CD4-positive, alpha-beta memory T cell (primary cell): ENCODE results near the gene MAP2K5. TPM values are rescaled to one million over a fixed set of nuclear protein-coding genes. Genes with fewer than 3 reads are reported as not detected.

Source experiments
- CTCF ChIA-PET: fragments of 350-600 bp; sonication (Branson Sonifier 250); formaldehyde crosslinking; loops from one replicate; lab custom pipeline; 2021; ENCODE audit warnings: inconsistent platforms; ENCODE audit not compliant: partially characterized antibody; lab: Charles Lee
- POLR2A ChIA-PET: fragments of 350-600 bp; sonication (Branson Sonifier 250); formaldehyde crosslinking; loops from one replicate; lab custom pipeline; 2021; ENCODE audit not compliant: partially characterized antibody; lab: Charles Lee
- DNase-seq, 5 donors: peaks; one replicate each; pipeline versions ENCODE4 v3.0.0 to v3.0.0-alpha.2; 2020 to 2022; ENCODE audit warnings: mixed read lengths in 1 of 5
- H3K27ac ChIP-seq: one replicate; pipeline ENCODE4 v1.7.0; 2013; ENCODE audit warnings: low read depth, low read length
- H3K27me3 ChIP-seq: 2 replicates; pipeline ENCODE4 v1.7.0; 2013; ENCODE audit warnings: mild to moderate bottlenecking, low read length, moderate library complexity; ENCODE audit not compliant: insufficient read depth
- H3K36me3 ChIP-seq: 2 replicates; pipeline ENCODE4 v1.7.0; 2013; ENCODE audit warnings: mild to moderate bottlenecking, low read length, moderate library complexity; ENCODE audit not compliant: insufficient read depth
- H3K4me1 ChIP-seq: 2 replicates; pipeline ENCODE4 v1.7.0; 2013; ENCODE audit warnings: mild to moderate bottlenecking, low read length, moderate library complexity; ENCODE audit not compliant: insufficient read depth
- H3K4me3 ChIP-seq, 2 donors: one replicate each; pipeline ENCODE4 v1.7.0; 2013; ENCODE audit warnings: low read length in 2 of 2, mild to moderate bottlenecking in 1 of 2
- H3K9me3 ChIP-seq, 2 donors: one replicate each; pipeline ENCODE4 v1.7.0; 2013; ENCODE audit warnings: low read length in 2 of 2, control low read depth in 1 of 2; ENCODE audit not compliant: control insufficient read depth in 1 of 2
- H3K27ac Mint-ChIP-seq, 7 donors: one replicate each; pipeline ENCODE4 v1.8.0; 2020 to 2021; ENCODE audit warnings: mixed read lengths in 7 of 7, mild to moderate bottlenecking in 6 of 7, inconsistent platforms in 3 of 7, moderate library complexity in 3 of 7
- H3K27me3 Mint-ChIP-seq, 2 donors: one replicate each; pipeline ENCODE4 v1.8.0; 2020 to 2021; ENCODE audit warnings: mixed read lengths in 2 of 2
- H3K36me3 Mint-ChIP-seq, 2 donors: one replicate each; pipeline ENCODE4 v1.8.0; 2020 to 2021; ENCODE audit warnings: mixed read lengths in 2 of 2, inconsistent platforms in 1 of 2, mild to moderate bottlenecking in 1 of 2
- H3K4me1 Mint-ChIP-seq, 4 donors: one replicate each; pipeline ENCODE4 v1.8.0; 2020 to 2021; ENCODE audit warnings: mixed read lengths in 4 of 4, mild to moderate bottlenecking in 1 of 4
- H3K4me3 Mint-ChIP-seq, 8 donors: one replicate each; pipeline ENCODE4 v1.8.0; 2020 to 2021; ENCODE audit warnings: mixed read lengths in 8 of 8, mild to moderate bottlenecking in 7 of 8, moderate library complexity in 6 of 8, inconsistent platforms in 3 of 8
- H3K9me3 Mint-ChIP-seq, 8 donors: one replicate each; pipeline ENCODE4 v1.8.0; 2020 to 2021; ENCODE audit warnings: mixed read lengths in 8 of 8, mild to moderate bottlenecking in 5 of 8, inconsistent platforms in 3 of 8, moderate library complexity in 1 of 8
- intact Hi-C: fragments of 100-400 bp; cut with micrococcal nuclease; formaldehyde crosslinking; loops from one replicate; pipeline ENCODE4 v1.15.1; 2023
- polyA plus RNA-seq, 2 donors: library from polyadenylated mRNA; unstranded; fragments of 300-500 nt; fragmentation: Illumina TruSeq; gene quantifications; one replicate each; pipeline ENCODE4 v1.2.3, GENCODE V29; 2021
- total RNA-seq, 2 experiments: library from RNA; stranded (reverse); gene quantifications; one replicate each; pipeline ENCODE4 v1.2.3, GENCODE V29; 2021

MAP2K5 gene
- total RNA-seq: 10 to 100 TPM; 27.8 to 31.4 TPM
- polyA plus RNA-seq: 10 to 100 TPM; 15.2 to 22.0 TPM

DNA sequence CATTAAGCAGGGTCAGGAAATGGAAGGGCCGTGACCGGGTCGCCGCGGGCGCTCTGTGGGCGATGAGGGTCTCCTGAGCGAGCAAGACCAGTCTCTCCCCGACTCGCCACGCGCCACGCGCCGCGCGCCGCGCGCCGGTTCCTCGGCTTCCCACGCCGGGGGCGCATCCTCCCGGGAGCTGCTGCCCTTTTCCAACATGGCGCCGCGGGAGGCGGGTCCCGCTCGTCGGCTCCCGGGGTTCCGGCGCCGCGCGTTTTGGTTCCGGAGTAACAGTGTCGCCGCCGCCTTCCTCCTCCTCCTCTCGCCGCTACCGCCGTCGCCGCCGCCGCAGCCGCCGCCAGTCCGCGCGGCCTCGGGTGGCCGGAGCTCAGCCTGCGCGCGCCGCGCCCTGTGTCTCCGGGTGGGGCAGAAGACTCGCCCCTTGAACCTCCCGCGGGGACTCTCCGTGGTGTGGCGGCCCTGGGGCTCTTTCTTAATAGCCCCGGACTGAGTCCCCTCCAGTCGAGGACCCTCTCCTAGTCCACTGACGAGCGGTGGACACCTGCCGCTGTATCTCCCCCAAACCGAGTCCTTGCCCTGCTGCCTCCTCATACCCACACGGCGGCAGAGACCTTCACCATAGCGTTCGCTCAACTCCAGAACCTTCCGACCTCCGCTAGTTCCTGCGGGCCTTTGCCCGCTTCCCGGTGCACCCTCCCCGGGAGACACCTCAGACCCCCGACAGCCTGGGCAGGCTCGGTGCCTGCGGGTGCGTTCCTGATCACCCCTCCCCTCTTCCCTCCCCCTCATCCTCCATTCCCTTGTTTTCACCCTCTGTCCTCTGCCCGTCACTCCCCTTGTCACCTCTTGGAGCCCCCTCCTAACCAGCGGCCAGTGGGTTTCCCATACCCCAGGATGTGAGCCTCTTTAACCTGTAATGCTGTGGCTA, at the start of gene MAP2K5:
MAP2K5 (plus strand) TSS at position 284 of the 928 bp plus-strand sequence; CDS start at position 917, 633 bp downstream.
- peaks cover 8 to 22% of the 10 kb centered on the region in 2 donors for H3K36me3 Mint-ChIP-seq
- H3K27ac Mint-ChIP-seq: peak within 1 kb of the TSS; percentile 90 to 100 (median 99)
- peak; percentile 75 to 84 (median 79) for DNase-seq
- Histone ChIP-seq H3K4me3 (peak within 1 kb of the TSS; percentile 67 to 81), H3K27ac (peak within 1 kb of the TSS; percentile 77), H3K4me1 (peaks cover 49% of the 10 kb centered on the region), H3K36me3 (peaks cover under 1% of the 10 kb centered on the region), H3K27me3 (no peaks in the 10 kb centered on the region), H3K9me3 (no peaks in the 10 kb centered on the region)
- H3K9me3 Mint-ChIP-seq: no peaks in the 10 kb centered on the region
- ChIA-PET CTCF (no interaction called here), POLR2A (interaction anchor here (0.7 to 3.7 kb wide), 22 partner anchors 9 to 760 kb away, joined by 3 to 94 read pairs (median 4); partner anchors contain the start of genes AAGAB, C15orf61, FEM1B and IQCH)
- intact Hi-C loops: loop anchor here (5.0 kb wide), 2 partner anchors 735 to 1035 kb away; partner anchors contain the start of genes FEM1B and ZWILCH
- peak within 1 kb of the TSS; percentile 94 to 98 (median 96) for H3K4me3 Mint-ChIP-seq
- no peaks in the 10 kb centered on the region for H3K27me3 Mint-ChIP-seq
- H3K4me1 Mint-ChIP-seq: peaks cover 38 to 65% (median 51%) of the 10 kb centered on the region in 4 donors

DNA sequence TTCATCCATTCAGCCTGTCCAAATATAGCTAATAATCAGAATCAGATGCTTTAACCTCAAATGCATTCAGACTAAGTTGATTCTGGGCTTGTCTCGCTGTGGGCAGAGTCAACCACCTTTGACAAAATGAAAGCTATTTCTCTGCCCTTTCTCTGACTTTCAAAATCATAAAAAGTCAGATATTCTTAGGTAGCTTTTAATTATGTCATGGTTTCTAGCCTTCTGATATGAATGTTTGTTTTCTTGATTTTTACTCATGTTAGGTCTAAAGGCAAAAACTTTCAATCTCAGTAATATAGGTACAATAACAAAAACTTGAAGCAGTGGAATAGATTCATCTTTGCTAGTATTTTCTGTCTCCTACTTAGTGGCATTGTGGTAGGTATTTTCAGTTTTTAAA, 46.9 kb upstream of the MAP2K5 start:
- H3K4me3 ChIP-seq: no peak overlapping the region
- H3K4me3 Mint-ChIP-seq: no peak overlapping the region
- no peaks in the 10 kb centered on the region for H3K4me1 Mint-ChIP-seq
- no peaks in the 10 kb centered on the region for H3K9me3 Mint-ChIP-seq
- intact Hi-C loops: no loop called here
- DNase-seq: no peak
- no peaks in the 10 kb centered on the region for H3K4me1 ChIP-seq
- CTCF ChIA-PET: interaction anchor here (1.1 to 1.4 kb wide), 3 partner anchors 8 to 12 kb away, joined by 3 to 4 read pairs (median 3); no protein-coding TSS in a partner anchor
- H3K36me3 Mint-ChIP-seq: no peaks in the 10 kb centered on the region
- H3K27ac ChIP-seq: no peak overlapping the region
- no peaks in the 10 kb centered on the region for H3K27me3 Mint-ChIP-seq
- H3K36me3 ChIP-seq: no peaks in the 10 kb centered on the region
- POLR2A ChIA-PET: no interaction called here
- H3K9me3 ChIP-seq: no peaks in the 10 kb centered on the region
- no peaks in the 10 kb centered on the region for H3K27me3 ChIP-seq
- no peak overlapping the region for H3K27ac Mint-ChIP-seq

DNA sequence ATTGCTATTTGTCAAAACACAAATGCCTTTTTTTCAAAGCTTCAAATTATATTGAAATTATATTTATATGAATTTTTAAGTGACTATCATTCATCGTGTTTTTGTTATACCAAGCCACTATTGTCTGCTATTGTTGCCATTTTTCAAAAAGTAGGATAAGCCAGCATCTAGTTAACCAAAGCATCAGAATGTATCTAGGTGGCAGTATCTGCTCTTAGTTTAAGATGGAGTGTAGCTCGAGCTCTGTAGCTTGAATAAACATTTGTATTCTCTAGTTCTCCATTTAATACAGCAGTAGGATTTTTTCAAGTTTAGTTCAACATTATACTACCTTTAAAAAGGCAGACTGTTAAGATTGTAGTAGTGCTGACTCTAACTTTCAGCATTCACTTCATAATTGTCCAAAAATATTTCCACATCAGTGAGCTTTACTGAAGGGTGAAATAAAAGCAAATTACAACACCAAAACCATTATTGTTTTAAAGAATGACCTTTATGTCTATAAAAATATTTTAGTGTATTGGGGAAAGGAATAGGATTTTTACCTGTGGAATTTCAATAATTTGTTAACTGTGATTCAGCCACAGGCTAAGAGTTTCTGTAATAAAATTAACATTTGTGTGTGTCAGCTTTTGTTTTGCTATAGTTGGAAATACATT, 41.2 kb upstream of the MAP2K5 start:
- POLR2A ChIA-PET: no interaction called here
- no peaks in the 10 kb centered on the region for H3K27me3 Mint-ChIP-seq

DNA sequence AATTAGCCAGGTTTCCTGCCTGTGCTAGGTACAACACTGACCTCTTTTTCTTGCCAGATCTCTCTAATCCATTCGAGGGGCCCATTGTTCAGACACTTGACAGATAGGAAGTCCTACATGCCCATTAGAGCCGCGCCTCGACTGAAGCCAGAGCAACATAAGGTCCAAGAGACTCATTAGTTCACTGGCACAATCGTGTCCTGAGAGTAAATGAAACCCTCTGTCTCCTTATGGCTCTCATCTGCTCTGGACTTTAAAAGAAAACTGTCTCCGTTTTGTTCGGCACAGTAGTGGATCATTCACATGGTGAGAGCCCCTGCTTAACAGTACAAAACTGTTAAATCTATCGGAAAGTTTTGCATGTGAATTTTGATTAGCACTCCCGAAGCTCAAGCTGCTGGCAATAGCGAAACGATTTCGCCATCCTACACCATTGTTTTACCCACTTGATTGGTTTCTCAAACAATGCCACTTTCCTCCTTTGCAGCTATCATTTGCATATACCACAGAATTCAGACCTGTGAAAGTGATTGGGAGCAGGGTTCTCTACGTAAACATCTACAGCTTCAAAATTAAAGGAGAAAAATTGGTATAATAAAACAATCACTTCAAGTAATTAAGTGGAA, 40.6 kb upstream of the MAP2K5 start:
- no peaks in the 10 kb centered on the region for H3K4me1 ChIP-seq
- Mint-ChIP-seq H3K4me3 (no peak overlapping the region), H3K4me1 (peaks cover 0 to 1% (median 0%) of the 10 kb centered on the region in 4 donors), H3K27ac (peak overlapping the region in 1 of 7 donors; percentile 16), H3K36me3 (no peaks in the 10 kb centered on the region), H3K27me3 (no peaks in the 10 kb centered on the region), H3K9me3 (no peaks in the 10 kb centered on the region)
- CTCF ChIA-PET: interaction anchor here (1.1 to 4.2 kb wide), 5 partner anchors 22 to 334 kb away, joined by 3 to 21 read pairs (median 6); no protein-coding TSS in a partner anchor
- no peaks in the 10 kb centered on the region for H3K36me3 ChIP-seq
- intact Hi-C loops: loop anchor here (2.0 kb wide), 1 partner anchor 335 kb away; no protein-coding TSS in a partner anchor
- H3K9me3 ChIP-seq: no peaks in the 10 kb centered on the region
- no peak overlapping the region for H3K27ac ChIP-seq
- H3K27me3 ChIP-seq: no peaks in the 10 kb centered on the region
- no peak for DNase-seq
- POLR2A ChIA-PET: no interaction called here
- no peak overlapping the region for H3K4me3 ChIP-seq

More for the DNA sequence above, 41.2 kb upstream of the MAP2K5 start:
- intact Hi-C loops: loop anchor here (2.0 kb wide), 1 partner anchor 335 kb away; no protein-coding TSS in a partner anchor
- Mint-ChIP-seq H3K4me1 (peaks cover 0 to 1% (median 0%) of the 10 kb centered on the region in 4 donors), H3K27ac (no peak overlapping the region), H3K9me3 (no peaks in the 10 kb centered on the region), H3K36me3 (no peaks in the 10 kb centered on the region), H3K4me3 (no peak overlapping the region)
- Histone ChIP-seq H3K9me3 (no peaks in the 10 kb centered on the region), H3K36me3 (no peaks in the 10 kb centered on the region), H3K4me1 (no peaks in the 10 kb centered on the region), H3K27me3 (no peaks in the 10 kb centered on the region), H3K4me3 (no peak overlapping the region), H3K27ac (no peak overlapping the region)
- peak in 3 of 5 donors; percentile 6 to 10 (median 7) for DNase-seq
- CTCF ChIA-PET: interaction anchor here (1.1 to 4.2 kb wide), 5 partner anchors 23 to 334 kb away, joined by 3 to 21 read pairs (median 6); no protein-coding TSS in a partner anchor

DNA sequence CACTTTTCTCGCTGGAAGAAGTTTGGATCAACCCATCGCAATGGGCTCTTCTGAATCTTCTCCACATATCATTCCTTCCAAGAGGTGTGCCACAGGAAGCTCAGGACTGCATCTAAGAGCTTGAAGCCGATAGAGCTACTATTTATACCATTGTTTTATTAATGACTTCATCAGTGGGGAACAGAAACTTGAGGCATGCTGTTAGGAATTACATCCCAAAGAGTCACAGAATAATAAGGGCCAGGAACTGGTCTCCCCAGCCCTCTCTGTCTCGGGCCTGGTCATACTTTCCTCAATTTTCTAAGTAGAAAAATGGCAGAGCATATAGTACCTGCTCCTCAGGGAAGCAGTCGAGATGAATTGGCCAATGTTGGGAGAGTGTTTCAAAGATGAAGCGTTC, 38.4 kb upstream of the MAP2K5 start:
- no peaks in the 10 kb centered on the region for H3K9me3 Mint-ChIP-seq
- ChIA-PET POLR2A (no interaction called here), CTCF (interaction anchor here (1.4 to 4.2 kb wide), 2 partner anchors 9 to 331 kb away, joined by 3 to 21 read pairs; no protein-coding TSS in a partner anchor)
- intact Hi-C loops: no loop called here
- no peak for DNase-seq
- H3K4me1 Mint-ChIP-seq: peaks cover 0 to 1% (median 0%) of the 10 kb centered on the region in 4 donors
- H3K36me3 Mint-ChIP-seq: peaks cover 0 to 2% of the 10 kb centered on the region in 2 donors
- Histone ChIP-seq H3K4me3 (no peak overlapping the region), H3K27me3 (no peaks in the 10 kb centered on the region), H3K4me1 (no peaks in the 10 kb centered on the region), H3K27ac (no peak overlapping the region), H3K36me3 (no peaks in the 10 kb centered on the region), H3K9me3 (no peaks in the 10 kb centered on the region)
- H3K27ac Mint-ChIP-seq: no peak overlapping the region
- no peak overlapping the region for H3K4me3 Mint-ChIP-seq
- H3K27me3 Mint-ChIP-seq: no peaks in the 10 kb centered on the region

DNA sequence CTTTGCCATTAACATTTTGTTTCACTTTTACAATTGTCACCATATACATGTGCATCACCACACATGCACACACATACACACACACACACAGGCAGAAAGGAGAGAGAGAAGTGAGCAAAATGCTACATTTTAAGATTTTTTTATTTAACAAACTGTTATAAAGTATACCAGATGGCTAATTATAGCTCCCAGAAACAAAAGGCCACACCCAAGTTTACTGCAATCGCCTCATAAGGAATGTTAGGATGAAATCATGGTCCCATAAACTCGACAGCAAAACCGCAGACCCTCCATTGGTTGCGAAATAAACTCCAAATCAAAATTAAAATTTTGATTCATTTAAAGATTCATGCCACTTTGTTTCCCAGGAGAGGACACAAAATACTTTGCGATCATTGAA, 37.7 kb upstream of the MAP2K5 start:
- Mint-ChIP-seq H3K36me3 (peaks cover 0 to 2% of the 10 kb centered on the region in 2 donors), H3K27me3 (no peaks in the 10 kb centered on the region), H3K4me1 (peaks cover 0 to 1% (median 0%) of the 10 kb centered on the region in 4 donors), H3K27ac (peak overlapping the region in 1 of 7 donors; percentile 67), H3K9me3 (no peaks in the 10 kb centered on the region), H3K4me3 (no peak overlapping the region)
- H3K27ac ChIP-seq: no peak overlapping the region
- no peak overlapping the region for H3K4me3 ChIP-seq
- CTCF ChIA-PET: interaction anchor here (4.2 kb wide), 1 partner anchor 331 kb away, joined by 21 read pairs; no protein-coding TSS in a partner anchor
- no peaks in the 10 kb centered on the region for H3K36me3 ChIP-seq
- POLR2A ChIA-PET: no interaction called here
- H3K4me1 ChIP-seq: no peaks in the 10 kb centered on the region
- intact Hi-C loops: no loop called here
- DNase-seq: no peak
- H3K9me3 ChIP-seq: no peaks in the 10 kb centered on the region
- H3K27me3 ChIP-seq: no peaks in the 10 kb centered on the region
